ENCODE results near the gene CMC1.

CMC1 gene

GRCh38 chr3:28317438-28318022 lies 76.1 kb downstream of the CMC1 start:
- Histone ChIP-seq H3K9me3 (ENCODE audit: control insufficient read depth, insufficient read depth, low read length) (no peaks in the 10 kb centered on the region), H3K27me3 (ENCODE audit: control insufficient read depth, insufficient read depth, low read length) (no peaks in the 10 kb centered on the region), H3K4me3 (ENCODE audit: low read depth, low read length) (no peak overlapping the region), H3K36me3 (ENCODE audit: control insufficient read depth, insufficient read depth, low read length) (no peaks in the 10 kb centered on the region), H3K9ac (ENCODE audit: low read depth, low read length) (no peak overlapping the region), H3K4me1 (ENCODE audit: control insufficient read depth, insufficient read depth, low read length) (no peaks in the 10 kb centered on the region)

DNA sequence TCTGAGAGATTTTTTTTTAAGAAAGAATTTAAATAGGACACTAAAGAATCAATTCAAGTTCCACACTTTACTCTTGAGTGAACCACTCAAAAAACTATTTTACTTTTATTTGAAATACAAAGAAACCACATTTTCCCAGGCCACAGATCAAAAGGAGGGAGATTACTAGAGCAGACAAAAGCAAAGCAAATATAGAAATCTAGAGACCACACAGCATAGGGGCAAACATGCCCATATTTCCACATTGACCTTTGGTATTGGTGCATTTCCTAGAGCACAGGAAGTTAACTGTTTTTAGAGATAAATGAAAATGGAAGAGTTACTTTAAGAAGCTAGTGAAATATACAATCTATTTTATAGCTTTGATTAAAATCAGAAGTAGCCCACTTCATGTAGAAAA lies 79.6 kb downstream of the CMC1 start:
- H3K36me3 ChIP-seq (ENCODE audit: control insufficient read depth, insufficient read depth, low read length), result no peaks in the 10 kb centered on the region

GRCh38 chr3:28322464-28322863 lies 81.0 kb downstream of the CMC1 start:
- no peaks in the 10 kb centered on the region for H3K9me3 ChIP-seq (ENCODE audit: control insufficient read depth, insufficient read depth, low read length)
- H3K27me3 ChIP-seq (ENCODE audit: control insufficient read depth, insufficient read depth, low read length), result no peaks in the 10 kb centered on the region
- H3K9ac ChIP-seq (ENCODE audit: low read depth, low read length), result no peak overlapping the region
- no peaks in the 10 kb centered on the region for H3K4me1 ChIP-seq (ENCODE audit: control insufficient read depth, insufficient read depth, low read length)
- no peak overlapping the region for H3K4me3 ChIP-seq (ENCODE audit: low read depth, low read length)
- no peaks in the 10 kb centered on the region for H3K36me3 ChIP-seq (ENCODE audit: control insufficient read depth, insufficient read depth, low read length)

More for the DNA sequence above, 79.6 kb downstream of the CMC1 start:
- H3K9ac ChIP-seq (ENCODE audit: low read depth, low read length), result no peak overlapping the region
- H3K27me3 ChIP-seq (ENCODE audit: control insufficient read depth, insufficient read depth, low read length), result no peaks in the 10 kb centered on the region
- no peak overlapping the region for H3K4me3 ChIP-seq (ENCODE audit: low read depth, low read length)
- H3K4me1 ChIP-seq (ENCODE audit: control insufficient read depth, insufficient read depth, low read length), result no peaks in the 10 kb centered on the region
- H3K9me3 ChIP-seq (ENCODE audit: control insufficient read depth, insufficient read depth, low read length), result no peaks in the 10 kb centered on the region

DNA sequence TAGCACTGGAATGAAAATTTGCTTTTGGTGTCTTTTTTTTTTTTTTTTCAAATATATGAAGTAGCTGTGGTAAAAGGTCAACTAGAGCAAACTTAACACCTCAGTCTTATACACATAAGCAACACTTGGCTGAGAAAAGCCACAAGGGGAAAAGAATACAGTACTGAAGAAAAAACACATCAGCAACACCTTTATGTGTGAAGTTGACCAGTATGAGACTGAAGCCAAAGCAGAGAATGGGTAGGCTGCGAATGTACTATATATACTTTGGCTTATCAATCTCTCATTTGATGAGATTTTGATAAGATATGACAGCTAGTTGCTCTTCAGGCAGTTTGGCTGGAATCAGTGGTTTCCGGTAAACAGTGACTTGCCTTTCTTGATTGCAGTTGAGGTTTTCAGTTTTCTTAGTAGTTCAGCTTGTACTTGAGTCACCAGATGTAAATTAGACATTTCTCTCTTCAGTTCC lies 85.1 kb downstream of the CMC1 start:
- H3K4me1 ChIP-seq (ENCODE audit: control insufficient read depth, insufficient read depth, low read length), result no peaks in the 10 kb centered on the region
- no peaks in the 10 kb centered on the region for H3K27me3 ChIP-seq (ENCODE audit: control insufficient read depth, insufficient read depth, low read length)
- no peaks in the 10 kb centered on the region for H3K36me3 ChIP-seq (ENCODE audit: control insufficient read depth, insufficient read depth, low read length)
- no peak overlapping the region for H3K4me3 ChIP-seq (ENCODE audit: low read depth, low read length)
- no peak overlapping the region for H3K9ac ChIP-seq (ENCODE audit: low read depth, low read length)
- no peaks in the 10 kb centered on the region for H3K9me3 ChIP-seq (ENCODE audit: control insufficient read depth, insufficient read depth, low read length)

- Histone ChIP-seq H3K36me3 (ENCODE audit: control insufficient read depth, insufficient read depth, low read length) (no peaks in the 10 kb centered on the region), H3K9ac (ENCODE audit: low read depth, low read length) (no peak overlapping the region), H3K27me3 (ENCODE audit: control insufficient read depth, insufficient read depth, low read length) (no peaks in the 10 kb centered on the region), H3K4me3 (ENCODE audit: low read depth, low read length) (no peak overlapping the region), H3K9me3 (ENCODE audit: control insufficient read depth, insufficient read depth, low read length) (no peaks in the 10 kb centered on the region), H3K4me1 (ENCODE audit: control insufficient read depth, insufficient read depth, low read length) (no peaks in the 10 kb centered on the region)
These were observed 87.1 kb downstream of the CMC1 start for GRCh38 chr3:28328188-28329151.

DNA sequence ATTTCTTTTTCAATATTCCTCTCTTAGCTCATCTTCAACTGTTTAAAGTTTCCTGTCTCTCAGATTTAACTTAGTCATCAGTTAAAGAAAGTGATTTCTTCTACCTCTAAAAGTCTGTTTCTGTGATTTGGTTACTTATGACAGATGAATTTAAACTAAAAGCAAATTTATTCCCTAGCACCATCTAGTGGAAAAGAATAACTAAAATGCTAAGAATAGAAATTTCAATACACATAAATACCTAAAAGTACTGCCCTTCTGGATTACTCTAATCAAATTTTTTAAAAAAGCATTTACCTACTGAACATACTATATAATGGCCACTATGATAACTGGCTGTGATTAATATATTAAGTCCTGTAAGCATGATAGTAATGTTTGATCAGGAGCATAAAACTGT lies 93.1 kb downstream of the CMC1 start:
- Histone ChIP-seq H3K9me3 (ENCODE audit: control insufficient read depth, insufficient read depth, low read length) (no peaks in the 10 kb centered on the region), H3K4me1 (ENCODE audit: control insufficient read depth, insufficient read depth, low read length) (no peaks in the 10 kb centered on the region), H3K9ac (ENCODE audit: low read depth, low read length) (no peak overlapping the region), H3K36me3 (ENCODE audit: control insufficient read depth, insufficient read depth, low read length) (no peaks in the 10 kb centered on the region), H3K27me3 (ENCODE audit: control insufficient read depth, insufficient read depth, low read length) (no peaks in the 10 kb centered on the region), H3K4me3 (ENCODE audit: low read depth, low read length) (no peak overlapping the region)

DNA sequence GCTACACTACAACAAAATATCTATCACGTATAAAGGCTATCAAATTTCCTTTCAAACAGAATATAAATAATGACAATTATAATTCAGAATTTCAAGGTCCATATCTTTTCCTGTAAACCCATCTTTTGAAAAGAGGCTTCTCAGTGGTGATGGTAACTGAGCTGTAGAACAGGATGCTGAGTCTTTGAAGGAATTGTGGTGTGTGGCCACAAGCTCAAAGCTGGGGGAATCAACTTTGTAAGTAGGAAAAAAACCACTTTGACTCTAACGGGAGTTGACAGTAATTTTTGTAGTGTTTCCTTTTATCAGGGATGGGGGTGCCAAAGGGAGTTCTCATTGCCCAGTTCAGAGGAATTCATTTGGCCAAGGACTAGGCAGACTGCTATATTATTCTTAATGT lies 93.8 kb downstream of the CMC1 start:
- no peaks in the 10 kb centered on the region for H3K4me1 ChIP-seq (ENCODE audit: control insufficient read depth, insufficient read depth, low read length)
- no peak overlapping the region for H3K4me3 ChIP-seq (ENCODE audit: low read depth, low read length)
- H3K27me3 ChIP-seq (ENCODE audit: control insufficient read depth, insufficient read depth, low read length), result no peaks in the 10 kb centered on the region
- no peaks in the 10 kb centered on the region for H3K36me3 ChIP-seq (ENCODE audit: control insufficient read depth, insufficient read depth, low read length)
- H3K9ac ChIP-seq (ENCODE audit: low read depth, low read length), result no peak overlapping the region
- no peaks in the 10 kb centered on the region for H3K9me3 ChIP-seq (ENCODE audit: control insufficient read depth, insufficient read depth, low read length)

DNA sequence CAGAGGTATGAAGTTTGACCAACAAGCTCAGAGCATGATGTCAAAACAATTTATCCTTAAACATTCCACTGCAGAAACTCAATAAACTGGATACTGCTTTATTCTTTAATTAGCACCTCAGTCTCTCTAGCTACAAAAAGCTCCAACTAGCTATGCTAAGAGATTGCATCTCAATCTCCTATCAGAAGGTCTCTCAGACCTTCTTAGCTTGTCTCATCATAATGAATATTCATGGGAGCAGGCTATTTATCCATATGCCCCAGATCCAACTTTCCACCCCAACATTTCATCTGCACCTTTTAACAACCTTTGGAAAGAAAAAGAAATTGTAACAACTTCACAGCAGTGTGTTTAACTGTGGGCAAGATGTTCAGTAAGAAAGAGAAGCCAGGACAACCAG lies 95.8 kb downstream of the CMC1 start:
- no peaks in the 10 kb centered on the region for H3K27me3 ChIP-seq (ENCODE audit: control insufficient read depth, insufficient read depth, low read length)
- no peak overlapping the region for H3K9ac ChIP-seq (ENCODE audit: low read depth, low read length)
- no peaks in the 10 kb centered on the region for H3K4me1 ChIP-seq (ENCODE audit: control insufficient read depth, insufficient read depth, low read length)
- no peaks in the 10 kb centered on the region for H3K36me3 ChIP-seq (ENCODE audit: control insufficient read depth, insufficient read depth, low read length)
- no peaks in the 10 kb centered on the region for H3K9me3 ChIP-seq (ENCODE audit: control insufficient read depth, insufficient read depth, low read length)
- no peak overlapping the region for H3K4me3 ChIP-seq (ENCODE audit: low read depth, low read length)

- Histone ChIP-seq H3K9me3 (ENCODE audit: control insufficient read depth, insufficient read depth, low read length) (no peaks in the 10 kb centered on the region), H3K4me3 (ENCODE audit: low read depth, low read length) (no peak overlapping the region), H3K4me1 (ENCODE audit: control insufficient read depth, insufficient read depth, low read length) (peaks cover 2% of the 10 kb centered on the region), H3K9ac (ENCODE audit: low read depth, low read length) (no peak overlapping the region), H3K27me3 (ENCODE audit: control insufficient read depth, insufficient read depth, low read length) (no peaks in the 10 kb centered on the region), H3K36me3 (ENCODE audit: control insufficient read depth, insufficient read depth, low read length) (no peaks in the 10 kb centered on the region)
These were observed 101.7 kb downstream of the CMC1 start for GRCh38 chr3:28343144-28343543.

DNA sequence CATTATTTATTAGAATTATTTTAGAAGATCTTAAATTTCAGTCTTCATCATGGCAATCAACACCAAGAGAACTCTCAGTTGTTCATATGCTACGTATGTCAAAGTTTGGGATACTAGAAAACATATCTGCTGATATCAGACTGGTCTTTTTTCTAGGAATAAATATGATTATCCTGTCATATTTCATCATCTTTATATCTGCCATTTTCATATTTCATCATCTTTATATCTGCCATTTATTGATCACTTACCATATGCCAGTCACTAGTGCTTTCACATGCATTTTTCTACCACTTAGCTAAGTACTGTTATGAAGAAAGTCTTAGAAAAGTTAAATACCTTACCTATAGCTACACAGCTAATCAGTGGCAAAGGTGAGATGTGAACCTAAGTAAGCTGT lies 104.3 kb downstream of the CMC1 start:
- H3K9me3 ChIP-seq (ENCODE audit: control insufficient read depth, insufficient read depth, low read length), result no peaks in the 10 kb centered on the region
- no peaks in the 10 kb centered on the region for H3K36me3 ChIP-seq (ENCODE audit: control insufficient read depth, insufficient read depth, low read length)
- H3K27me3 ChIP-seq (ENCODE audit: control insufficient read depth, insufficient read depth, low read length), result no peaks in the 10 kb centered on the region
- H3K4me3 ChIP-seq (ENCODE audit: low read depth, low read length), result no peak overlapping the region
- no peak overlapping the region for H3K9ac ChIP-seq (ENCODE audit: low read depth, low read length)
- peaks cover 2% of the 10 kb centered on the region for H3K4me1 ChIP-seq (ENCODE audit: control insufficient read depth, insufficient read depth, low read length)

DNA sequence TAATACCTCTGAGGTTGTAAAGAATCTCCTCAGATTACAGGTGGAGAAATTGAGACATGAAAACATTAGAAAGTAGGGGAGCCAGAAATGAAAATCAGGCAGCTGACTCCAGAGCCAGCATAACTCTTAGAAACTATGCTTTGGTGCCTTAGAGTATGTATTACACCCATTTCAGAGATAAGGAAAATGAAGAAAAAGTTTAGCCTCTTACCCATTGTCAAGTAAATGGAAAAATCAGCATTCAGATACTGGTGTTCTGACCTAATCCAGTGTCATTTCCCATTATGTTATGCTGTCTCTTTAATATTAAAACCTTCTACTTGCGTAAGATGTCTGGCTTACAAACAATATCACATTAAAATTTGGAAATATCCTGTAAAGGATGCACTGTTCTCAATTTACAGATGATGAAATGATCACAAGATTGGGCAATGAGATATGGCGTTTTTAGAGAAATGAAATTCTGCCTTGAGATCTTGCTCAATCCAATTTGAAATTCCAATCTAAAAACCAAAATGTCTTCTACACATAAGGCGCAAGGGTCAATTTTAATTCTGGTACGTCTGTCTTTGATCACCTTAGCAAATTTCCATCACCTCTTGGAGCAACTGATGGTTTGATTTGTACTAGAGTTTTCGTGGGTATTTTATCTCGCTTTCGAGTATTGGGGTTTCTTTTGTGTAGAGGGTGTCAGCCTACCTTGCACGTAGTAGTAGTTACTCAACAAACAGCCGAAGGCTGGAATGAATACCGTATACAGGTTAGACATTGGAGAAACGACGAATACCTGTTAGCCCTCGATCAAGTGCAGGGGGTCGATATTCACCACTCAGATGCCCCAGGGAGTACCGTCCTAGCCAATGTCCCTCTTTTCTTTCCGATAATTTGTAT lies 106.2 kb downstream of the CMC1 start:
- Histone ChIP-seq H3K4me3 (ENCODE audit: low read depth, low read length) (peak overlapping the region; percentile 90), H3K36me3 (ENCODE audit: control insufficient read depth, insufficient read depth, low read length) (no peaks in the 10 kb centered on the region), H3K27me3 (ENCODE audit: control insufficient read depth, insufficient read depth, low read length) (no peaks in the 10 kb centered on the region), H3K4me1 (ENCODE audit: control insufficient read depth, insufficient read depth, low read length) (peaks cover 2% of the 10 kb centered on the region), H3K9me3 (ENCODE audit: control insufficient read depth, insufficient read depth, low read length) (no peaks in the 10 kb centered on the region), H3K9ac (ENCODE audit: low read depth, low read length) (peak overlapping the region; percentile 57)

Data from iPS-15b (cell line).